WTC11 (cell line): ENCODE data around the gene ZMYM5. TPM values are rescaled to one million over a fixed set of nuclear protein-coding genes. Genes with fewer than 3 reads are reported as not detected.

Experiments
- ATAC-seq: fragments of 200-7000 bp; cut with Tn5 transposase; 2 replicates; pipeline ENCODE4 v1.10.0; 2021; ENCODE audit warnings: mild to moderate bottlenecking, moderate library complexity
- CTCF ChIA-PET: fragments of 300-600 bp; sonication (Branson Sonifier 250); formaldehyde crosslinking; loops from one replicate; lab custom pipeline; 2021; ENCODE audit warnings: antibody characterized with exemption; lab: Charles Lee
- POLR2A ChIA-PET: fragments of 350-600 bp; sonication (Branson Sonifier 250); formaldehyde crosslinking; loops from one replicate; lab custom pipeline; 2021; ENCODE audit warnings: antibody characterized with exemption; lab: Charles Lee
- DNase-seq: peaks from one replicate; pipeline ENCODE4 v3.0.0; 2021; ENCODE audit warnings: low spot score
- H3K27ac Mint-ChIP-seq: 2 replicates; pipeline ENCODE4 v1.8.0; 2021; ENCODE audit warnings: mixed read lengths
- H3K27me3 Mint-ChIP-seq: 2 replicates; pipeline ENCODE4 v1.8.0; 2021; ENCODE audit warnings: low read depth, mild to moderate bottlenecking, moderate library complexity, mixed read lengths
- H3K36me3 Mint-ChIP-seq: 2 replicates; pipeline ENCODE4 v1.8.0; 2021; ENCODE audit warnings: mixed read lengths
- H3K4me1 Mint-ChIP-seq: 2 replicates; pipeline ENCODE4 v1.8.0; 2022; ENCODE audit warnings: mixed read lengths
- H3K4me3 Mint-ChIP-seq: 2 replicates; pipeline ENCODE4 v1.8.0; 2021; ENCODE audit warnings: mild to moderate bottlenecking, moderate library complexity, mixed read lengths
- H3K9me3 Mint-ChIP-seq: 2 replicates; pipeline ENCODE4 v1.8.0; 2021; ENCODE audit warnings: mixed read lengths
- ARID4B ChIP-seq: sonication (generic); formaldehyde crosslinking; IDR thresholded peaks from 2 replicates; pipeline ENCODE4 v1.8.0; 2023; ENCODE audit warnings: missing genetic modification reagents, mild to moderate bottlenecking, borderline replicate concordance
- ATF2 ChIP-seq: sonication (generic); formaldehyde crosslinking; IDR thresholded peaks from 2 replicates; pipeline ENCODE4 v1.8.1; 2022; ENCODE audit warnings: low read depth, missing genetic modification reagents, borderline replicate concordance
- CDX4 ChIP-seq: fragments of 250-450 bp; sonication (Bioruptor Pico); IDR thresholded peaks from 2 replicates; pipeline ENCODE4 v1.9.0; 2021; ENCODE audit warnings: moderate library complexity, mild to moderate bottlenecking, inconsistent platforms, borderline replicate concordance
- GABPB1 ChIP-seq: sonication (generic); formaldehyde crosslinking; IDR thresholded peaks from 2 replicates; pipeline ENCODE4 v1.8.1; 2023; ENCODE audit warnings: mild to moderate bottlenecking, missing genetic modification reagents
- IRF1 ChIP-seq: sonication (generic); formaldehyde crosslinking; IDR thresholded peaks from 2 replicates; pipeline ENCODE4 v1.8.0; 2023; ENCODE audit warnings: missing genetic modification reagents
- JUN ChIP-seq: sonication (generic); formaldehyde crosslinking; IDR thresholded peaks from 2 replicates; pipeline ENCODE4 v1.8.0; 2023; ENCODE audit warnings: mild to moderate bottlenecking, missing genetic modification reagents
- NR3C1 ChIP-seq: sonication (generic); formaldehyde crosslinking; conservative IDR thresholded peaks from 2 replicates; pipeline ENCODE4 v1.8.1; 2023; ENCODE audit warnings: low read depth, mild to moderate bottlenecking, missing genetic modification reagents
- RELA ChIP-seq: sonication (generic); formaldehyde crosslinking; IDR thresholded peaks from 2 replicates; pipeline ENCODE4 v1.8.1; 2022; ENCODE audit warnings: missing genetic modification reagents, mild to moderate bottlenecking, borderline replicate concordance
- SP1 ChIP-seq: sonication (generic); formaldehyde crosslinking; conservative IDR thresholded peaks from 2 replicates; pipeline ENCODE4 v1.8.1; 2022; ENCODE audit warnings: missing genetic modification reagents
- TEAD4 ChIP-seq: sonication (generic); formaldehyde crosslinking; IDR thresholded peaks from 2 replicates; pipeline ENCODE4 v1.8.0; 2022; ENCODE audit warnings: mild to moderate bottlenecking, missing genetic modification reagents
- USF2 ChIP-seq: sonication (generic); formaldehyde crosslinking; IDR thresholded peaks from 2 replicates; pipeline ENCODE4 v1.8.1; 2023; ENCODE audit warnings: mild to moderate bottlenecking, missing genetic modification reagents, moderate library complexity
- ZNF121 ChIP-seq: sonication (generic); formaldehyde crosslinking; IDR thresholded peaks from 2 replicates; pipeline ENCODE4 v1.8.0; 2023; ENCODE audit warnings: missing genetic modification reagents
- ZNF416 ChIP-seq: fragments of 250-450 bp; sonication (Bioruptor Pico); IDR thresholded peaks from 2 replicates; pipeline ENCODE4 v1.9.0; 2021; ENCODE audit warnings: mild to moderate bottlenecking, inconsistent platforms
- ZNF512 ChIP-seq: sonication (generic); formaldehyde crosslinking; IDR thresholded peaks from 2 replicates; pipeline ENCODE4 v1.8.1; 2022; ENCODE audit warnings: missing genetic modification reagents, borderline replicate concordance
- total RNA-seq: library from RNA; stranded (reverse); gene quantifications from 3 replicates; pipeline ENCODE4 v1.2.3, GENCODE V29; 2021

The ZMYM5 gene
- total RNA-seq, 1 experiment from 2014 or later = 10.3 TPM

- peak overlapping the region; percentile 96 for H3K27ac Mint-ChIP-seq
- 0 out of 2 replicates have a peak, but pooled peaks have one; percentile 12 for TF ChIP-seq ARID4B (CRISPR knock-in tag)
- 0 out of 2 replicates have a peak, but pooled peaks have one; percentile 5 for TF ChIP-seq SP1
- no peak for TF ChIP-seq CDX4 (CRISPR knock-in tag)
- TF ChIP-seq GABPB1 = no peak
- peak; percentile 35; the same call in 1 of the 2 replicates for TF ChIP-seq TEAD4 (CRISPR knock-in tag)
- TF ChIP-seq IRF1 = 0 out of 2 replicates have a peak, but pooled peaks have one; percentile 31
- TF ChIP-seq JUN (CRISPR knock-in tag) = 0 out of 2 replicates have a peak, but pooled peaks have one; percentile 7
- TF ChIP-seq ZNF512 (CRISPR knock-in tag) = 0 out of 2 replicates have a peak, but pooled peaks have one; percentile 50
- CTCF ChIA-PET = interaction anchor here (1.5 kb wide), 1 partner anchor 36 kb away, joined by 3 read pairs; no protein-coding TSS in a partner anchor
- ATAC-seq = peak; percentile 34
- peaks cover 6% of the 10 kb centered on the region for H3K27me3 Mint-ChIP-seq
- peaks cover 20% of the 10 kb centered on the region for H3K36me3 Mint-ChIP-seq
- H3K9me3 Mint-ChIP-seq = peaks cover 4% of the 10 kb centered on the region; the same call in 1 of the 2 replicates
- POLR2A ChIA-PET = interaction anchor here (0.6 to 1.5 kb wide), 2 partner anchors 82 to 1416 kb away, joined by 3 to 5 read pairs; partner anchors contain the start of gene ZMYM5
- peaks cover 6% of the 10 kb centered on the region; the same call in 1 of the 2 replicates for H3K4me1 Mint-ChIP-seq
- peak; percentile 39 for DNase-seq
- peak overlapping the region; percentile 97 for H3K4me3 Mint-ChIP-seq
Observed at GRCh38 chr13:19782049-19782726, 81.3 kb downstream of the ZMYM5 start.

GRCh38 chr13:19781526-19781925 is 81.9 kb downstream of the ZMYM5 start:
- H3K9me3 Mint-ChIP-seq = peaks cover 4% of the 10 kb centered on the region; the same call in 1 of the 2 replicates
- POLR2A ChIA-PET = interaction anchor here (1.5 kb wide), 1 partner anchor 82 kb away, joined by 5 read pairs; the partner anchor contains the start of gene ZMYM5
- TF ChIP-seq ZNF121 (CRISPR knock-in tag) = peak; percentile 75
- TF ChIP-seq ATF2 (CRISPR knock-in tag) = no peak
- no peak for TF ChIP-seq ZNF416 (CRISPR knock-in tag)
- TF ChIP-seq USF2 = no peak
- TF ChIP-seq NR3C1 (CRISPR knock-in tag) = no peak
- no peak for TF ChIP-seq RELA (CRISPR knock-in tag)
- TF ChIP-seq, all 79 proteins: peak for 1
- DNase-seq (no peak), ATAC-seq (no peak)
- Mint-ChIP-seq H3K4me3 (peak overlapping the region; percentile 97), H3K36me3 (peaks cover 20% of the 10 kb centered on the region), H3K27ac (0 out of 2 replicates have a peak overlapping the region, but pooled peaks have one; percentile 32), H3K27me3 (peaks cover 6% of the 10 kb centered on the region), H3K4me1 (peaks cover 6% of the 10 kb centered on the region; the same call in 1 of the 2 replicates)
- CTCF ChIA-PET = interaction anchor here (1.5 kb wide), 1 partner anchor 37 kb away, joined by 3 read pairs; no protein-coding TSS in a partner anchor
